SHP77 treated with DMSO at 0.1 percent for 48 hours (cell line): ENCODE measurements around the gene OPN1SW.

Source experiments
- DNase-seq: peaks from one replicate; lab custom pipeline; 2025; lab: John Stamatoyannopoulos, UW

OPN1SW gene

DNA sequence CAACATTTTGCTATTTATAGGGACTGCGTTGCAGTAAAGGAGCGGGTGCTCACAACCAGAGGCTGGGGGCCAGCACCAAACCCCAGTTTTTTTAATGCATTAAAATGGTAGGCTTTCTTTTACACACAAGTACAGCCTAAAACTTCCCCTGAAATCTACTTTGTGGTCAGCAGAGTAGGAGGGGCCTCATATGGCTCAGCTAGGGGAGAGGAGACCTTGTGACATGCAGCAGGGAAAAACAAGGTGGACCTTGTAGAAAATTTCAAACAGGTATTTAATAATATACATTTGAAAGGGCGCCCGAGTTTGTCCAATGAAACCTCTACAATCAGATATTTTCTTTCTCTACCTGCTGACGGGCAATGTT is 17.6 kb upstream of the OPN1SW start:
- DNase-seq: no peak

DNA sequence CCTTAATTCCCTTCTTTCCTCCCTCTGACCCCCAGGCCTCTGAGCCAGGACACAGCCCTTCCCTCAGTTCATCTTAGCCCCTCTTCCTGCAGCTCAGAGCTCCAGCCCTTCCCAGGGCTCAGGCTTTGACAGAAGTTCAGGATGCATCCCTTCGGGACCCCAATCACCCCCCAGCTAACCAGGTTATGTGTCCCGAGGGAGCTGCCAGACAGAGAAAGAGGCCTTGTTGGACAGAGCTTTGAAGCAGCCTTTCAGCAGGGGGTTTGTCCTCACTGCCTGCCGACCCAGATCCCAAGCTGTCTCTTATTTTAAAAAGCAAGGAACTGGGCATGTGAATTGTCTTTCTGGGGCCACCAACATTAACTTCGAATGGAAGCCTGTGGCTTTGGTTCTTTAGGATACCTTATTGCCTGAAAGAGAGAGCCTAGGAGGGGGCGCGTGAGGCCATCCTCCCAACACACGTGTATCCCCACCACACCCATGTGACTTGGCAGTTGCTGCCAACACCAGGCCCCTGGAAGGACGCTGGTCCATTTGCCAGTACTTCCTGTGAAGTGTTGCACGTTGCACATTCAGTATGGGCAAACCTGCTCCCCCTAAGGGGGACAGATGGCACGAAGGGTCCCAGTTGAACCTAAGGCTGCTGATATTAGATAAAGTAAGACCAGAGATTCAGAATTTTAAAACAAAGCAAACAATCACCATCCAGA is 17.0 kb upstream of the OPN1SW start:
- no peak for DNase-seq

DNA sequence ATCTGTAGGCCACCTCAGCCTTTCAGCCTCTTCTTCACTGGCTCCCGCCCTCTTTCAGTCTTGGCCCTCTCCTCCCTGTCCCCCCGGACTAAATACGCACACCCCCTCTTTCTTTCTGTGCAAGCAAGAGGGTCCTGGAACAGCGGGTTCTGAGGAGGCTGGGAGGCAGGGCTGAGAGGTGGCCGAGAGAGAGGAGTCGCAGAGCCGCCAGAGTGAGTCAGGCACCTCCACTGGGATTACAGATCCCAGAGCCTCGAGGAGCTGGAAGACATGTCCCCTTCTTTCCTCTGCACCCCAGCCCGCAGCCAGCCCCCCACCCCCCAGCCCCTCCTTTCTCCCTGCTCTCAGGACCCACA is 16.4 kb upstream of the OPN1SW start:
- DNase-seq: no peak

DNA sequence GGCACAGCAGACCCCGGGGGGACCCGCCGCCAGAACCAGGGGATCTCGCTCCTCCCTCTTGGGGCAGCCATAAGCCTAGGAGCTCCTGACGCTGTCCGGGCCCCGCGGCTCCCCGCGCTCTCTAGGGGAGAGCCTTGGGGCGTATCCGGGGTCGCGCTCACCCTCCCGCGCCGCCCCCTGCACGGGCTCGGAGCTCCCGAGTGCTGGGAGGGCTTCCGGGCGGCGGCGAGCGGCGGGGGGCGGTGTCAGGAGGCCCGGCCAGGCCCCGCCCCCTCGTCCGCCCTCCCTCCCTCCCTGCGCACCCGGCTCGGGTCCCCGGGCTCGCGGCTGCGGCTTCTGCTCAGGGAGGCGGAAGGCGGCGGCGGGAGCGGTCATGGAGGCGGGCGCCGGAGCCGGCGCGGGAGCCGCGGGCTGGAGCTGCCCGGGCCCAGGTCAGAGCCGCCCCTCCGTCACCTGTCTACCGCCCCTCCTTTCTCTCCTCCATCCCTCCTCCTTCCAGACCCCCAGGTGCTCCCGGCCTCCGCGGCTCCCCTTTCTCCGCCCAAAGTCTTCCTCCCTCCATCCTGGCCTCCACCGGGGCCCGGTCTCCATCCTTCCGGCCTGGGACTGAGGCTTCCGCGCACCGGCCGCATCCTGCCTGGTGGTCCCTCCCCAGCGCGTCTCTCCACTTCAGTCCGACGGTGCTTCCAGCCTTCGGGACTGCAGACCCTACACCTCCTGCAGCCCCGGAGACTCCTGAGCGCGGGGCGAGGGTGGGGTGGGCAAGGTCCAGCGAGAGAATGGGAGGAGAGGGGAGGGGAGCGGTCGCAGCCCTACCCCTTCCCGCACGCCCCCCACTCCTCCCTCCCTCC is 15.8 kb upstream of the OPN1SW start, which contains the start of gene CCDC136:
Gene CCDC136 (plus strand): TSS at position 848 of the 851 bp plus-strand sequence. CDS start 444 bp downstream, outside the sequence.
- peak; percentile 5 for DNase-seq

DNA sequence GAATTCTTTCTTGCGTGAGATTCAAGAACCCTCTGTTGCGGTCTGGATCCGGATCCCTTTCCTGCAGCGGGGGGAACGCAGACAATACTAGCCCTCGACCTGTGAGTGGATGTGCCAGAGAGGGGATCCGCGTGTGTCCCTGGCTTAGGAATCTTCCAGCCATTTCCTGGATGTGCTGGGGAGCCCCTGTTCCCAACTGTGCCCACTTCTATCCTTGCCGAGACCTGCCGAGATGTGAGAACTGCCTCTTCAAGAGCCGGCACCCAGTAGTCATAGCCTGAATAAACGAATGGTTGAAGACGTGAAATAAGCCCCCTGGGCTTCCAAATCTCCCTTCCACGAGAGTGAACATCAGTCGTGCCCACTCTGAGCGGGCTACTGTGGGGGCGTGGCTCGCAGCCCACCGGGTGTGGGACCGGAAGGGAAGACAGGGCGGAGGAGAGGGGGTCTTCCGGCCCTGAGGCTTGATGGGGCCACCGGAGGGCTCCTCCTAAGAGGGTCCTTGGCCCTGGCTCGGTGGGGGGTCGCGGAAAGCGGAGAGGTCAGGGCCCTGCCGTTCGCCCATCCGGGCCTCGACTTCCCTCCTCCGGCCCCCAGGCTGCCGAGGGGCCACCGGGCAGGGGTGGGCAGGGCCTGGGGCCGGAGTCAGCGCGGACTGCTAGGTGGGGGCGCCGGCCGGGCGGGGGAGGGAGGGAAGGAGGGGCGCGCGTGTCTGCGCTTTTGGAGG is 14.9 kb upstream of the OPN1SW start:
- DNase-seq: no peak

DNA sequence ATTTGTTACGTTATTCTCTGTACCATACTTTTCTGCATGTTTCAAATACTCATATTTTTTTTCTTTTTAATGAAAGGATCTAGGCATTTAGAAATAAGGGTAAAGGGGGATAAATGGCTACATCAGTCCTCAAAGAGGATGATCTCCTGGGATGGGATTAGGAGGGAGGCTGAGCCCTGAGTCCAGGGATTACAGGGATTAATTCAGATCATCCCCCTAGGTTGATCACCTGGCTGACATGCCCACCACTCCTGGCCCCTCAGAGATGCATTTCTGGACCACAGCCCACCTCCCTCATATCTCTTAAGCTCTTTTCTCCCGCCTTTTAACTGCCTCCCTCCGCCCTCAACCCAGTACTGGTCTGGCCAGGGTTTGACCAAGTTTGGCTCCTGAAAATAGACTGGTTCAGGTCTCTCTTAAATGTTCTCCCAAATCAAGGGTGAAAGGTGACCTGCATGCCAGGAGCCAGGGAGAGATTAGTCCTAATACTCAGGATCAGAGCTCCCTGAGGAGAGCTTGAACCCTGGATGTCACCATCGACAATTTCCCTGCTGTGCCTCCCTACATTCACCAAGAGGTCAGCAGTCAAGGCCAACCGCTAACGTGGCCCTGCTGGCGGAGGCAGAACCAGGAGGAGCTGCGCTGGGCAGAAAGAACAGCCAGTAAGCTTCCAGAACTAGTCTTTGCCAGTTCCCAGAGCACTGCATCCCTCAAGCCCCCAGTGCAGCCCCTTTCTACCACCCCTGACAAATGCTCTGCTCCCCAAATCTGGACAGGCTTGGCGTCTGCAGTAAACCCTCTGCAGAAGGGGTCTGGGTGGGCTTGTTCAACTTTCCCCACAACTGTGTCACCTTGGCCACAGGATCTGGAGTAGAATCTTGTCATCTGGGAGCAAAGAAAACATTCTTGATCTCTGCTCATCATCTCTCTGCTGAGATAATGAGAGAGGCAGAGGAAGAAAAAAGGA is 13.1 kb upstream of the OPN1SW start:
- DNase-seq: no peak

DNA sequence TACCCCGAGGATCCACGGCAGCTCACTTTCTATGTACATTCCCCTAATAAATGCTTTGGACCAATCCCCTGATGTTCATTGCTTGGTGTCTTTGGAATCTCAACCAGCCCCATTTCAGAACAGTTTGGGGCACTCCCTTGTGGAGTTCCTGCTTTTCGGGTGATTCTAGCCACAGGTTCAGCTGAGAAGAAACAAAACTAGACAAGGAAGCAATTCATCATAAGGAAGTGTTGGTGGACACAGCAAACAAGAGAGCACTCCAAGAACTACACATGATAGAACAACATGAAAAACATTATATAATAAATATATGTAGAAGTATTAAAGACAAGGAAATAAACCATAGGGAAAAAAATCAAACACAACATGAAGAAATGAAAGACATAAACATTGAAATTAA is 10.1 kb upstream of the OPN1SW start:
- no peak for DNase-seq

DNA sequence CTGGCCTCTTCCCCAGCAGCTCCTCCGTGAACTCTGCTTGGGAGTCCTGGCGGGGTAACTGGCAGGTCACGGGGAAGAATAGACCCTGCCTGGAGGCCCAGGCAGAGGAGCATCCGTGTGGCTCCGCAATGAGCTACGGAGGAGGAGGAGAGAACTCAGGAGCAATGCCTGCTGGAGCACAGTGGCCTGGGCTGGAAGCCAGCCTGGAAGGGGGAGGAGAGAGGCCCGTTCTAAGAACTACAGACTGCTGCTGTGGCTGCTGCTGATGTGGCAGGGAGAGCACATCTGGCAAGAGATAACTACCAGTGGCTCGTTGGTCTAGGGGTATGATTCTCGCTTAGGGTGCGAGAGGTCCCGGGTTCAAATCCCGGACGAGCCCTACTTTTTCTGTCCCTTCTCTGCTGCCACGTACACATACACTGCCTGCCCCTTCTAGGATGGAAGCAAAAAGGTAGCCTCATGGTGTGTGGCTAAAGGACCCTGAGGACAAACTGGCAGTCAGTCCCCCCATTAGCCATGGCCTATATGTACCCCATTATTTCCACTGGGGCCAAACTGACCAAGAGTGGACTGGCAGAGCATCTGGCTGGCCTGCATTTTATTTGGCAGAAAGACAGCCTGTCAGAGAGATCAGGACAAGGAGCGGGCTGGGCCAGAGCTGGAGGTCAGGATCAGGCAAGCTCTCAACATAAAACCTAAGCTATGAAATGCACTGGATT is 7.7 kb upstream of the OPN1SW start:
- DNase-seq: peak; percentile 16

DNA sequence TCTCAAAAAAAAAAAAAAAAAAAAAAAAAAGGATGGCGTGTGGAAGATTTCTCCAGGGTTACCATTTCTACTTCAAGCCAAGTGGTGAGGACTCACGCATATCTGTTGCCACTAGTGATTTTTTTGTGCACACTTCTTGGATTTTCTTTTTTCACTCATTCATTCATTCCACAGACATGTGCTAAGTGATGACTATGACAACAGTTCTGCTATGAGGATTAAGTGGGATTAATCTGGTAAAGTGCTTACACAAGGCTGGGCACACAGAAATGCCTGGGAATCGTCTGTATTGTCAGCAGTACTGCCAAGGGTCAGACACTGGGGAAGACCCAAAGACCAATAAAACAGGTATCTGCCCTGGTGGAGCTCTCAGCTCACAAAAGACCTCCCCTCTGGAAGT is 6.3 kb upstream of the OPN1SW start:
- DNase-seq: no peak

DNA sequence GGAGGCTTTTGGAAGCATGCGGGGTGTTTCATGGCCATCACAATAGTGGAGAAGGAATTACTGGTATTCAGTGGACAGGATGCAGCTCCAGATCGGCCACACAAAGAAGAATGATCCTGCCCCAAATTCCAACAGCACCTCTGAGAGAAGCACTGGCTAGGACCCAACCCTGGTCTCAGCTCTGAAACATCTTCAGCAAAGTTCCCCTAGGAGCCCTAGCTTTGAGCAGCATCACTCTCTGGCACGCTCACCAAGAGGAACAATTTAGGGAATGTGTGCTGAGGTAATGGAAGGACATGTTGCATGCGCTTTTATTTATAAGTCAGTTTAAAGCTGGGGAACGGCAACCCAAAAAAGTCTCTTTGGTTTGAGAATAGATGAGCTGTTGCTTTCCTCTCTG is 5.5 kb upstream of the OPN1SW start:
- DNase-seq: no peak

DNA sequence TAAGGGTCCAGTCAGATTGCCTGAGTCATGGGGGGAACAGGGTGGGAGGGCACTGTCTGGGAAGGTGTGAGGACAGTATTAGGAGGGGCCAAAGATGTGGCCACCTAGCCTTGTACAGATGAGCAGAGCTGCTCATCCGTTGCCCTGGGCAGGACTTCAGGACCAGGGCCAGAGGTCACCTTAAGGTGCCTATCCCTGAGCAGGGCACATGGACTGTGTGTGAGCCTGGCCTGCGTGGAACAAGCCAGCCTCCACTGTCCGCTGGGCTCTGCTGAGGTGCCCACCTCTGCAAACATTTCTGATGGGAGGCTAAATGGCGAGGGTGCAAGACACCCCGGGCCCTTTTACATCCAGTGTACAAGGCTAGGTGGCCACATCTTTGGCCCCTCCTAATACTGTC is 3.4 kb upstream of the OPN1SW start:
- DNase-seq: no peak

DNA sequence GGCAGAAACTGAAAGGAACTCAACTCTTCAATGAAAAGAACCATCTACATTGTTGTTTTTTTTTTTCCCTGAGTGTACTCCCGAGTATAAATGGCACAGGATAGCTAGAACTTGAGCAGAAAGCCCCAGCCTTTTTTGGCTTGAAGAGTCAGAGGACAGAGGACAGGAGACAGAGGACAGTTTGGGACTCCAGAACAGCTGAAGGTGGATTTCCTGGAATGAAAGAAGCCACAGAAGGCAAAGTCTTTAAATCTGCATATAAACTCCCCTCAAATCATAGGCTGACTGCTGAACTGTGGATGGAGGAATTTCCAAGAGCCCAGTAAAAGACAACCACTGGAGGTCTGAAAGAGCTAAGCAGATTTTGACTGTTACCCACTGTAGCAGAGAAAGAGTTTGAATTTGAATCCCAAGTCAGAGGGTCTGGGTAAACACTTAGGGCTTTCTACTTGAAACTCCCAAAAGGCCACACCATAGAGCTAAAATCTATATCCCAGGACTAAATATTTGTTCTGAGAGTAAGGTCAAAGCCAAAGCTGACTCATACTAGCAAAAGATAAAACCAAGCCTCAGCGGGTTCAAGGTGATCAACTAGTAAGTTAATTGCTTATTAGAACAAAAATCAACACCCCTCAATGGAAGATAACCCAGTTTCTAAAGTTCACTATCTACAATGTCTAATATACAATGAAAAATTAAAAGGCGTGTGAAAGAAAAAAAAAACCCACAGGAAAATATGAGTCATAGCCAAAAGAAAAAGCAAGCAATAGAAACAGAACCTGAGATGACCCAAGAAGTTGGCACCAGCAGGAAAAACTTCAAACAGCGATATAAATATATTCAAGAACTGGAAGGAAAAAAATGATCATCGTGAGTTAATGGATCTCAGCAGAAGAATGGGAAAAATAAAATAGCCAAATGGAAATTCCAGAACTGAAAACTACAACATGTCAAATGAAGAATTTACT is 1.8 kb upstream of the OPN1SW start:
- no peak for DNase-seq

DNA sequence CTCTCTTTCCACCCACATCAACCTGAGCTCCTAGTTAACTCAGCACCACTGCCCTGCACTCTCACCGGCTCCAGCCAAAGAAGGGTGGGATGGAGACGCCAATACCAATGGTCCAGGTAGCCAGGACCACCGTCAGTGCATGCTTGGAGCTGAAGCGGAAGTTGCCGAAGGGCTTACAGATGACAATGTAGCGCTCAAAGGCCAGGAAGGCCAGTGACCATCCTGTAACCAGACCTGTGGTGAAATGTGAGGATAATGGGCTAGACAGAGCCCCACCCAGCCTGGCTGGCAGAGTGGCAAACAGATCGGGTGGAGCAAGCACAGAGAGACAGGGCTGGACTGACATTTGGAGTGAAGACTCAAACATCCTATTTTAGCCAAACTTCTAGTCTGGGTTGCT is 673 bp downstream of the OPN1SW start:
- DNase-seq: no peak

DNA sequence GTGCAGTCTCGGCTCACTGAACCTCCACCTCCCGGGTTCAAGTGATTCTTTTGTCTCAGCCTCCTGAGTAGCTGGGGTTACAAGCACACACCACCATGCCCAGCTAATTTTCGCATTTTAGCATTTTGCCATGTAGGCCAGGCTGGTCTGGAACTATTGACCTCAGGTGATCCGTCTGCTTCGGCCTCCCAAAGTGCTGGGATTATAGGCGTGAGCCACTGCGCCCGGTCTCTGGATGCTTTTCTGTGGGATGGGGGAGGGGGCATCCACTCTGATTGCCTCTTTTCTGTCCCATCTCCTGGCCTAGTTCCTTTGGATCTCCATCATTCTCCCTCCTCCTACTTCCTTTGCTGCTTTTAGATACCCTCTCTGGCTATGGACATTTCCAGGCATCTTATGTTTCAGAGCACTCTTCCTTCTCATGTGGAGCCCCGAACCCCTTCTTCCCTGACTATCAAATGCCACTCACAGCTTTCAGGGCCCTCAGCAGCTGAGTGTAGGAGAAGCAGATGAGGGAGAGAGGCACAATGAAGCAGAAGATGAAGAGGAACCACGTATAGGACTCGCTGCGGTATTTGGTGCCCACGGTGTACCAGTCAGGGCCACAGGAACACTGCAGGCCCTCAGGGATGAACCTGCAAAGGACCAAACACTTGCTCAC is 1.4 kb downstream of the OPN1SW start:
- DNase-seq: no peak

DNA sequence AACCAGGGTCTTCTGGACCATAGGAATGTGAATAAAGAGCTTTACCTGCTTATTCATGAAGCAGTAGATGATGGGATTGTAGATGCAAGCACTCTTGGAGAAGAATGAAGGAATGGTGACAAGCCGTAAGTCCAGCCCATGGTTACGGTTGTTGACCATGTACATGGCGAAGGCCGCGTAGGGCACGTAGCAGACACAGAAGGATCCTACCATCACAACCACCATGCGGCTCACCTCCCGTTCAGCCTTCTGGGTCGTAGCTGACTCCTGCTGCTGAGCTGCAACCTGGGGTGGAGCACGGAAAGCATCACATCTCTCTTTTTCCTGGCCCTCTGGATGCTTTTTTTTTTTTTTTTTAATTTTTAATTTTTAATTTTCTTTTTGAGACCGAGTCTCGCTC is 2.0 kb downstream of the OPN1SW start:
- DNase-seq: no peak

DNA sequence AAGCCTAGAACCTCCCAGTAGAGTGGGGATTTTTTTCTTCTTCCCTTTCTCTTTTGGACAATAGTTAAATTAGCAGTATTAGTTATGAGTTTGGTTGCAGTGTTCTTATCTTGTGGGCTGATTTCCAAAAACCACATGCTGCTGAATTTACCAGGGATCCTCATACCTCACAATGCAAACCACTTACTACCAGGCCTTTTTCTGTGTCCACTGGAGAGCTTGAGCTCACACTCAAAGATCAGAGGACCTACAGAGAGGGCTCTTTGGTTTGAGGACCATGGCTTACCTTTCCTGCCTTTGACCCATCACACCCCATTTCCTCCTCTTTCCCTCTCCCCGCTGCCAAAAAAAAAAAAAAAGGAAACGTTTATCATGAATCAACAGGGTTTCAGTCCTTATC is 5.4 kb downstream of the OPN1SW start:
- DNase-seq: no peak

DNA sequence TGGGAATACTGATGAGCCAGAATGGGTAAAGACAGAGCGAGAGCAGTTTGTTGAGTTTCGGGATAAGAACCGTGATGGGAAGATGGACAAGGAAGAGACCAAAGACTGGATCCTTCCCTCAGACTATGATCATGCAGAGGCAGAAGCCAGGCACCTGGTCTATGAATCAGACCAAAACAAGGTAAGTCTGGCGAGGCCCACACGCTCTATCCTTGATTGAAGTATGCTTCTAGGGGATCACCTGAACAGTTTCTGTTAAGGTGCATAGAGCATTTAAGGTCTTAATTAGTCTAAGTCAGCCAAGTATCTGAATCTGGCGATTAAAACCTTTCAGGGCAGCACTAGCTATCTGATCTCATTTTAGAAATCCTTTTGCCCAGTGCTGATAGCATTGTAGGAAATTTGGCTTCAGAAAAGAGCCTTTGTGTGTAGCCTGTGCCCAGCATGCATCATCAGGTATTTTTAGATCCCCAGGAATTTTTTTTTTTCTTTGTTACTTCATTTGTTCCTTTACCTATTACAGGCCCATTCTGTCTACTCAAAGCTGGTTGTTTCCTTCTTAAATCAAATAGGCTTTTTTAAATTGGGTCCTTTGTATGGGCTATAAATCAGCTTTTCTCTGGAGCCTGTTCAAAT is 8.0 kb downstream of the OPN1SW start:
- no peak for DNase-seq

DNA sequence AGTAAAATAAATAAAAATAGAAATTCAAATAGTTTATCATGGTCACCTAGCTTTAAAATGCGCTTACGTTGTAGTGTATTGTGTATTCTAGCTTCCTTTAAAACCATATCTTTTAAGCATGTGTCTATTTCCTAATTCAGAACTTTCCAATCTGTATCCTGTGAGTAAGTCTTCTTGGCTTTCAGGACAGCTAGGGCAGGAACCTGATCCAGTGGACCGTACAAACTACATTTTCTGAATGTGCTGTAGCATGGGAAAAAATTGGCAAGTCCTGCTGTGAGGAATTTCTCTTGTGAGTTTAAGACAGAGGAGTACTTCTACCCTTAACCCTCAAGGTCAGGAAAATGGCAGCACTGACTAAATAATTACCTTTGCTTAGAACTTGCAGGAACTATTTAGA is 12.1 kb downstream of the OPN1SW start:
- DNase-seq: no peak

DNA sequence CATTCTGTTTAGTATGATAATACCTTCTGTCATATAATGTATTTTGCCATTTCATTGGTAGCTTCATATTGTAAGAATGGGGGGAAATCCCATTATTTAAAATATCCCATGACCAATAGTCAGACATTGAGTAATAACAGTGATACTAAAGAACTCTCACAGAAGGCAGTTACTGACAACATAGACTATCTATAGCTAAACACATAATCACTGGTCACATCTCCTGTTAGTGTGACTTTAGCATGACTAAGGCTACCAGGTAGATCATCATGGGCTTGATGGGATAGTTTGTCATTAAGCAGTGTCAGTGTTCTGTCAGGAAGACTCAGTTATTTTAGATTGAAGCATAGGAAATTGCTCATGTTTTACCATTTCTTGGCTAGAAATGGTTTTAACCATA is 16.4 kb downstream of the OPN1SW start:
- no peak for DNase-seq
